DND-41 (cell line): ENCODE measurements around the gene OR2AG1.

ENCODE experiments used
- ATAC-seq: fragments of 200-7000 bp; cut with Tn5 transposase; 3 replicates; pipeline ENCODE4 v1.9.1; 2021; ENCODE audit warnings: low read depth; ENCODE audit not compliant: insufficient read depth
- DNase-seq: peaks from one replicate; pipeline ENCODE4 v3.0.0-alpha.2; 2020
- H2AFZ ChIP-seq: 2 replicates; pipeline ENCODE4 v1.6.0; 2012; ENCODE audit warnings: low read depth, low read length
- H3K27ac ChIP-seq: 2 replicates; pipeline ENCODE4 v1.5.1; 2012; ENCODE audit warnings: low read length, inconsistent platforms
- H3K27me3 ChIP-seq: fragments of 200-600 bp; sonication (generic); 2 replicates; pipeline ENCODE4 v1.6.0; 2012; ENCODE audit warnings: low read length, mild to moderate bottlenecking, inconsistent platforms; ENCODE audit not compliant: insufficient read depth, poor library complexity
- H3K36me3 ChIP-seq: 2 replicates; pipeline ENCODE4 v1.5.1; 2012; ENCODE audit warnings: low read length, inconsistent platforms; ENCODE audit not compliant: insufficient read depth
- H3K4me1 ChIP-seq: 2 replicates; pipeline ENCODE4 v1.5.1; 2012; ENCODE audit warnings: mild to moderate bottlenecking, low read length; ENCODE audit not compliant: insufficient read depth
- H3K4me2 ChIP-seq: 2 replicates; pipeline ENCODE4 v1.6.0; 2012; ENCODE audit warnings: mild to moderate bottlenecking, moderate library complexity, low read length, inconsistent platforms; ENCODE audit not compliant: insufficient read depth
- H3K4me3 ChIP-seq, 2 experiments: fragments of 200-600 bp in 1 of 2; shearing (Covaris generic) in 1 of 2; 2 replicates each; pipeline ENCODE4 v1.5.1; 2012 to 2016; ENCODE audit warnings: inconsistent platforms in 2 of 2, low read length in 2 of 2, mild to moderate bottlenecking in 2 of 2, low read depth in 1 of 2, moderate library complexity in 1 of 2
- H3K79me2 ChIP-seq: 2 replicates; pipeline ENCODE4 v1.6.0; 2012; ENCODE audit warnings: low read length, inconsistent platforms; ENCODE audit not compliant: insufficient read depth
- H3K9ac ChIP-seq: 2 replicates; pipeline ENCODE4 v1.6.0; 2012; ENCODE audit warnings: low read depth, mild to moderate bottlenecking, inconsistent platforms, low read length, moderate library complexity
- H3K9me3 ChIP-seq: 2 replicates; pipeline ENCODE4 v1.5.1; 2012; ENCODE audit warnings: low read length, moderate library complexity, mild to moderate bottlenecking, inconsistent platforms; ENCODE audit not compliant: insufficient read depth, severe bottlenecking
- H4K20me1 ChIP-seq: 2 replicates; pipeline ENCODE4 v1.6.0; 2012; ENCODE audit warnings: low read length; ENCODE audit not compliant: insufficient read depth
- EZH2 ChIP-seq: IDR thresholded peaks from 3 replicates; pipeline ENCODE4 v1.6.1; 2012; ENCODE audit warnings: borderline replicate concordance, low read depth, mild to moderate bottlenecking, moderate library complexity, low read length, inconsistent platforms; ENCODE audit not compliant: severe bottlenecking
- TF ChIP-seq, protein P1 (sequence below): IDR thresholded peaks from 2 replicates; pipeline ENCODE4 v1.5.1; 2012; ENCODE audit warnings: borderline replicate concordance, low read length, moderate library complexity, mild to moderate bottlenecking; ENCODE audit not compliant: poor library complexity, severe bottlenecking; ENCODE audit errors: extremely low read depth

Gene OR2AG1

DNA sequence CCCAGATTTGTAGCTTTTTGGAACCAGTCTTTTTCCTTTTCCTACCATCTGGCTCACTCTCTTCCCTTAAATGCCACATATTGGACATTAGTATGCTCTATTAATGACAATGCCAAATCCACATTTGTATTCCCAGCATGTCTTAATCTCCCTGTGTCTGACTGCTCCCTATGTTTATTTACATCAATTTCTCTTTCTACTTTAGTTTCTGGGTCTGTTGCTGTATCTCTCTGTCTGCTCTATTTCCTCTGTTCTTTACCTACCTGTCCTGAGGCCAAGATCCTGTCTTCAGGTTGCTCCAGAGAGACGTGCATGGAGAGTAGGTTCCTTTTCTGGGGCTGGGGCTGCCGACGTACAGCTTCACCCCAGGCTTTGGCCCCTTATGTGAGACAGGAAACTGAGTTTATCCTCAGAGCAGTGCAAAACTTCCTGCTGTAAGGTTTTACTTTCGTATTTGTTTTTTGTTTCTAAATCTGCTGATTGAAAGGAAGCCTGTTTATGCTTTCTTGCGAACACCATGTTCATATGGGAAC is 36.7 kb upstream of the OR2AG1 start:
- peak overlapping the region; percentile 32 to 56 for H3K4me3 ChIP-seq

DNA sequence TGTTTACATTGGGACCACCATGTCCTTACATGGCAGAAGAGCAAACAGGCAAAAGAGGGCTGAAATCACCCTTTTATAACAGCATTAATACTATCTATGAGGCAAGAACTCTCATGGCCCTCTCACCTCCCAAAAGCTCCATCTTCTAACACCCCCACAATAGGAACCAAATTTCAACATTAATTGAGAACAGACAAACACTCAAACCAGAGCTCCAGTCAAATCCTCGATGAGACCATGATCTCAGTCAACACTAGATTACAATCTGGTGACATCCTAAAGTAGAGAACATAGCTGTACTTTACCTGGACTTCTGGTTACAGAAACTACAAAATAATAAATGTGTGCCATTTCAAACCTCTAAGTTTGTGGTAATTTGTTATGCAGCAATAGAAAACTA is 36.2 kb upstream of the OR2AG1 start:
- no peak for ATAC-seq
- H3K4me2 ChIP-seq = peak overlapping the region; percentile 66
- H3K27ac ChIP-seq = peak overlapping the region; percentile 85
- DNase-seq = no peak
- peak overlapping the region; percentile 58 for H3K9ac ChIP-seq
- H2AFZ ChIP-seq = peak overlapping the region; percentile 78
- TF ChIP-seq, protein P1, sequence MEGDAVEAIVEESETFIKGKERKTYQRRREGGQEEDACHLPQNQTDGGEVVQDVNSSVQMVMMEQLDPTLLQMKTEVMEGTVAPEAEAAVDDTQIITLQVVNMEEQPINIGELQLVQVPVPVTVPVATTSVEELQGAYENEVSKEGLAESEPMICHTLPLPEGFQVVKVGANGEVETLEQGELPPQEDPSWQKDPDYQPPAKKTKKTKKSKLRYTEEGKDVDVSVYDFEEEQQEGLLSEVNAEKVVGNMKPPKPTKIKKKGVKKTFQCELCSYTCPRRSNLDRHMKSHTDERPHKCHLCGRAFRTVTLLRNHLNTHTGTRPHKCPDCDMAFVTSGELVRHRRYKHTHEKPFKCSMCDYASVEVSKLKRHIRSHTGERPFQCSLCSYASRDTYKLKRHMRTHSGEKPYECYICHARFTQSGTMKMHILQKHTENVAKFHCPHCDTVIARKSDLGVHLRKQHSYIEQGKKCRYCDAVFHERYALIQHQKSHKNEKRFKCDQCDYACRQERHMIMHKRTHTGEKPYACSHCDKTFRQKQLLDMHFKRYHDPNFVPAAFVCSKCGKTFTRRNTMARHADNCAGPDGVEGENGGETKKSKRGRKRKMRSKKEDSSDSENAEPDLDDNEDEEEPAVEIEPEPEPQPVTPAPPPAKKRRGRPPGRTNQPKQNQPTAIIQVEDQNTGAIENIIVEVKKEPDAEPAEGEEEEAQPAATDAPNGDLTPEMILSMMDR = no peak
- no peak for TF ChIP-seq EZH2
- no peaks in the 10 kb centered on the region for H3K9me3 ChIP-seq
- no peaks in the 10 kb centered on the region for H3K36me3 ChIP-seq
- H3K79me2 ChIP-seq = peaks cover 44% of the 10 kb centered on the region
- no peaks in the 10 kb centered on the region for H3K27me3 ChIP-seq
- H4K20me1 ChIP-seq = no peaks in the 10 kb centered on the region
- peaks cover 55% of the 10 kb centered on the region for H3K4me1 ChIP-seq
- H3K4me3 ChIP-seq = peak overlapping the region; percentile 32 to 56; a peak in 3 of 4 replicates

More for the DNA sequence above, 36.7 kb upstream of the OR2AG1 start:
- H4K20me1 ChIP-seq = no peaks in the 10 kb centered on the region
- peaks cover 56% of the 10 kb centered on the region for H3K4me1 ChIP-seq
- TF ChIP-seq, protein P1 = no peak
- TF ChIP-seq EZH2 = no peak
- H3K9ac ChIP-seq = peak overlapping the region; percentile 58
- H2AFZ ChIP-seq = peak overlapping the region; percentile 78
- no peaks in the 10 kb centered on the region for H3K9me3 ChIP-seq
- DNase-seq (peak; percentile 75), ATAC-seq (peak; percentile 93)
- no peaks in the 10 kb centered on the region for H3K36me3 ChIP-seq
- H3K27me3 ChIP-seq = no peaks in the 10 kb centered on the region
- H3K4me2 ChIP-seq = peak overlapping the region; percentile 66
- H3K27ac ChIP-seq = peak overlapping the region; percentile 85
- peaks cover 46% of the 10 kb centered on the region for H3K79me2 ChIP-seq

DNA sequence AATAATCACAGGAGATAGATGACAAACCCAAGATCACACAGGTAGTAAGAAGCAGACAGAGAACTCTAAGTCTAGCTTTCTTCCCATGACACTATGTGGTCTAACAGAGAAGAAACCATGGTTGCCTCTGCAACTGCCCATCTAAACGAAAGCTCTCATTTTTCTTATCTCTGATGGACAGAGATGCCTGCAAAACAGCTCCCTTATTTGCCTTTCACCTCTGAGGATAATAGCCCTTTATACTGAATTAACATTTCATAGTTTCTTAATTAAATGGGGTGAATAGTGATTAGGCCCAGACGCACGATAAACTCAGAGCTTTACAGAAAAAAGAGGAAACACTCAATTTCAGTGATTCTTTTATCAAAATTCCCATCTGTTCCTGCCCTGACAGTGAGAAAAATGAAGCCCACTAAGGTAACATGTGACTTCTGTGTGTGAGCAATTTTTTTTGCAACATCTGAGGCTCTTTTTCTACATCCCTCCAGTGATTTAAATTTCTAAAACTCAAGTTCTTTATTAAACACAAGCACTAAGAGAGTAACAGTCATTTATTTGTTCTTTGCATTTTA is 35.6 kb upstream of the OR2AG1 start:
- ATAC-seq (no peak), DNase-seq (no peak)
- no peak overlapping the region for H3K9ac ChIP-seq

More for the DNA sequence above, 35.6 kb upstream of the OR2AG1 start:
- no peaks in the 10 kb centered on the region for H3K9me3 ChIP-seq
- H2AFZ ChIP-seq = peak overlapping the region; percentile 78
- peaks cover 38% of the 10 kb centered on the region for H3K79me2 ChIP-seq
- no peaks in the 10 kb centered on the region for H4K20me1 ChIP-seq
- peak overlapping the region; percentile 85 for H3K27ac ChIP-seq
- no peaks in the 10 kb centered on the region for H3K27me3 ChIP-seq
- H3K4me2 ChIP-seq = peak overlapping the region; percentile 66; the same call in 1 of the 2 replicates
- no peak overlapping the region for H3K4me3 ChIP-seq
- no peaks in the 10 kb centered on the region for H3K36me3 ChIP-seq
- peaks cover 49% of the 10 kb centered on the region for H3K4me1 ChIP-seq
- TF ChIP-seq EZH2 = no peak
- TF ChIP-seq, protein P1 = no peak
